ENCODE results near the gene UXS1. TPM values are rescaled to one million over a fixed set of nuclear protein-coding genes. Genes with fewer than 3 reads are reported as not detected.

The UXS1 gene
- total and polyA plus RNA-seq, 9 of the 15 experiments (the other 6 are each of a cell fraction or from before 2014, with no cell fraction given) = 5.8 to 25.8 (median 15.0) TPM

GRCh38 chr2:106189764-106190468 lies 4.2 kb downstream of the UXS1 start (continued):
- no peak for TF ChIP-seq RREB1 (CRISPR knock-in tag; IDR thresholded peaks at IDR 0.05)
- no peak for TF ChIP-seq ZNF584 (CRISPR knock-in tag; IDR thresholded peaks at IDR 0.05; ENCODE audit: low read depth)
- TF ChIP-seq ZNF253 (CRISPR knock-in tag; conservative IDR thresholded peaks at IDR 0.05) = no peak
- TF ChIP-seq CCNT2 (IDR thresholded peaks at IDR 0.05; ENCODE audit: borderline replicate concordance, extremely low read depth, insufficient read length, low read depth, low read length) = no peak
- no peak for TF ChIP-seq SRSF3 (IDR thresholded peaks at IDR 0.05; ENCODE audit: insufficient read depth, low read length)
- TF ChIP-seq ZBTB43 (CRISPR knock-in tag; IDR thresholded peaks at IDR 0.05) = no peak
- TF ChIP-seq FOXJ2 (tag; IDR thresholded peaks at IDR 0.05) = no peak
- peak; percentile 33; the same call in 1 of the 2 replicates for TF ChIP-seq SPI1 (IDR thresholded peaks at IDR 0.05; ENCODE audit: borderline replicate concordance, low read depth, low read length)
- TF ChIP-seq ATF3 (IDR thresholded peaks at IDR 0.05) = peak; percentile 50
- TF ChIP-seq ATF3 (CRISPR knock-in tag; conservative IDR thresholded peaks at IDR 0.05) = no peak
- TF ChIP-seq E2F3 (CRISPR knock-in tag; IDR thresholded peaks at IDR 0.05) = no peak

All from K562 (cell line).